Activated T-helper 9 cell treated with anti-CD3 and anti-CD28 coated beads, Interleukin-2, amount 50 U/mL, for 16 hours (primary cell): ENCODE results near the gene KLF13.
A peak's percentile ranks its signal among the peaks of the same experiment; 100 is the strongest.
"Not testable (repeated sequence)": the region's sequence is repeated elsewhere in the genome, so short reads cannot be mapped to it uniquely, and the experiment has no call there.

ENCODE experiments used
- DNase-seq: peaks from one replicate; pipeline ENCODE4 v3.0.0-alpha.2; 2020; ENCODE audit warnings: low read depth

The KLF13 gene

GRCh38 chr15:31345606-31346366 lies 19.2 kb downstream of the KLF13 start:
- DNase-seq: no peak

DNA sequence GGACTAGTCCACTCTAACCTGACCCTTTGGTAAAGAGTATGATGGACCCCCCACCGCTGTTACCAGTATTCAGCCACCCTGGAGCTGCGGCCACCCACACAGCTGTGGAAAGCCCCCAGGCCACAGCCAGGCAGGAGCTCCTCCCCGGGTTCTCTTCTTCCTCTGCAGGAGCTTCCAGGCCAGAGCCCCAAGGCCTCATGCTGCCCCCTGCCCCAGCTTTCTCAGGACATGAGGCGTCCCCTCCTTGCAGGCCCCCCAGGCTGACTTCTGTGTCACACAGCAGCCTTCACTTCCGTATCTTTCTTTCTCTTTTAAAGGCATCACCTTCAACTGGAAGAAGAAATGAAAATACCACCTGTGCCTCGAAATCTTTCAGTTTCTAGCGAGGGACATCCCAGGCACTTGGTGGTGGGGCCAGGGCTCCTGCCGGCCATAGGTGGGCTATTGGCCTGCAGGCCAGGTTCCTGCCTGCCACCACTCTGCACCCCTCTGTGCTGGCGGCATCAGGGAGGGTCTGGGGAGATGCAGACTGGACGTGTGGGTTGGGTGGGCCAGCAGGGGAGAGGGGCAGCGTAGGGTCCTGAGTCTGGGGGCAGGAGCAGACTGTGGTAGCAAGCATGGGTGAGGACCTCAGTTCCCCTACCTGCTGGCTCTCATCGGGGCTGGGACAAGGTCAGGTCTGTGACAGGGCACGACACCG lies 19.9 kb downstream of the KLF13 start:
- no peak for DNase-seq

GRCh38 chr15:31347067-31347975 lies 20.7 kb downstream of the KLF13 start:
- DNase-seq: peak; percentile 64

- DNase-seq: no peak
Observed at GRCh38 chr15:31347981-31348803, 21.6 kb downstream of the KLF13 start.

DNA sequence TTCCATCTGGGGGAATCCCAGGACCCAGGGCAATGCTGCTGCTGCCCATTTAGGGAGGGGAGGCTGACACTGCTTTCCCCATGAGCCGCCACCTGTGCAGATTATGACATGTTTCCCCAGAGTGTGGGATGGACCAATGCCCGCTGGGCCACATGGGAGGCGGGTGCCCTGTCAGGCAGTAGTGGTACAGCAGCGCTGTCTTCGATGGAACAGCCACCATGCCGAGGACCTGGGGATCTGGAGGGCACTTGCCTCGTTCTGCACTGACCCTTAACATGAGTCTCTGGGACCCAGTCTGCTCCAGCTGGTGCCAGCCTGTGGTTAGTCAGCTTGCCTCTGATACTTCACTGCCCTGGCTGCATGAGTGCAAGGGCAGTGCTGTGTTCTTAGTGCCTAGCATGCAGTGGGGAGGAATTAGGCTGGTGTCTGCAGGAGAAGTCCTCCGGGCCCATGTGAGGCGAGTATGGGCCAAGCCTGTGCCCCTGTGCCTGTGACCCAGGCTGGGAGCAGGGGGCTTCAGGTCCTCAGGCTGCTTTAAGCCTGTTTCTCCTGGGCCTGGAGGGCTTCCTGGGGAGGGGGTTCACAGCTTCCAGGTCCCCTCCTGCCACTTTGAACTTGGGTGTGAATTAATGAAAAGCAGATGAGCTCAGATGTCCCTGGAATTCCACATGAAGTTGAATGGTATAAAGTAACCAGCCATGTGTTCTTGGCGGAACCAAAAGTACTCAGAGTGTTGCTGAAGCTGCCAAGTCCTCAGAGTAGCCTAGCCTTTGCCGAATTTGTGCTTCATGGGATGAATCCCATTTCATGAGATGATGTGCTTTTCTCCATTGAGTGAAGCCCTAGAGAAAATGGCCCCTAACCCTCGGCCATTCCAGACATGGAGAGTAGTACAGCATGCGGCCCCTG lies 22.9 kb downstream of the KLF13 start:
- no peak for DNase-seq

DNA sequence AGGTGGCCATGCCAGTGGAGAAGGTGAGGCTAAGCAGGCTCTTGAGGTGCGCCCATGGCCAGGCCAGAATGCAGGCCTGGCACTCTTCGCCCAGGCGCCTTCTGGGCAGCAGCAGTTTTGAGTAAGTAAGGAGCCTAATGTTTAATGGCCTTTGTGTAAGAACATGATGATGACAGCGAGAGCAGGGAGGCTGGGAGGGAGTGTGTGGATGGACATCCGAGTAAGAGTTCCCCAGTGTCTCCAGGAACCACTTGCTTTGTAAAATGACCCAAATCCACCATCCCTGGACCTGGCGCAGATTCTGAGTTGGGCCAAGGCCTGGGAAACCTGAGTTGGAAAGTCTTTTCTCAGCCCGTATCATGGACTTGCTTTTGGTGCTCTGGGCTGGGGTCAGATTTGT lies 24.1 kb downstream of the KLF13 start:
- no peak for DNase-seq

DNA sequence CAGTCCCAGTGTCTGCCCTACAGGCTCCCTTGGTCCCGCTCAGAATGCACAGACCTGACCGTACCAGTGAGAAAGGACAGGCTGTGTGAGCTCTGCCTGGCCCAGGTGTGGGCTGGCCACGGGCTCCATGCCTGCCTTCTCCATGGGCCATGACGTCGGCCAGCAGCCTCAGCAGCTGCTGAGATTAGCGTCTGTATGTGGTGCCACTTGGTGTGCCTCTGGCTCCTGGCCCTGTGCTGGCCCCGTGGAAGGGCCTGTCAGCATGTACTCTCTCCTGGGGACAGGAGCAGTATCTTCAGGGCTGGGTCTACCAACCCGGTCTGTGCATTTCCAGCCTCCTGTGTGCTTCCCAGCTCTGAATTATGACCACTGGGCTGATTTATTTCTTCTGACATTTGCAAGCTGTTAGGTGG lies 25.7 kb downstream of the KLF13 start:
- DNase-seq: no peak

DNA sequence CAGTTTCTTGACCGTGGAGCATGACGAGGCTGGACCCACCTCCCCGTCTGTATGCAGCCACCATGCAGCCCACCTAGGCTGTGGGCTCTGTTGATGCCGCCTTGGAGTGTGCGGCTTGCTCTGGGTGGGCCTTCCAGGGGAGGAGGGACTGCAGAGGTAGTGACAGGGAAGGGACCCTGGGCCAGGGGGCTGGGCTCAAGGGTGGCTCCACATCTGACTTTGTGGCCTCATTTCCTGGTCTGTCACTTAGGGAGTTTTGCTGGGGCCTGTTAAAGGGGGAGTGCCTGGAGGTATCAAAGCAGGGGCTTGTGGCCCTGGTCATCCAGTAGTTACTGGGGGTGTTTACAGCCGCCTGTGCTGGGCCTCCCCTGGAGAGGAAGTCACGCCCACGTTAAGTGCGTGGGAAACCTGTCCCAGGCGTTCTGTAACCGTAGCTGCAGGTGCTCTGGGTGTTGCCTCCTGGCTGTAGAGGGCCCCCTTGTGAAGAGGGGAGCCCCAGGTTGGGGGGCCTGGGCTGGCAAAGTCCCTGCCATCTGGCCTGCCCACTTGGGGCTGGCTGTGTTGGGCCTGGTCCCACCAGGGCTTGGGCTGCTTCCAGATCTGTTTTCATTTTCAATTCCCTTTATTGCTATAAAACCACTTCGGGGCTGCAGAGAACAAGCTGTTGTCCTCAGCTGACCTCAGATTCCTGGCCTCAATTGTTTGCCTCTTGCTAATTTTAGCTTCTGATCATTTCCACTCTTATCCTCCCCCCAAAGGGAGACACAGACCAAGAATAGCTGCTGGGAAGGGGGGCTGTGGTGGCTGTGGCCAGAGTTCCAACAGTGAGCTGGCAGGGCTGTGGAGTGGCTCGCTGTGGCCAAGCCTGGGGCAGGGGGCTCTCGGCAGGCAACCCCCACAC lies 26.5 kb downstream of the KLF13 start:
- DNase-seq: no peak

- no peak for DNase-seq
Observed at GRCh38 chr15:31353931-31354330, 27.3 kb downstream of the KLF13 start.

GRCh38 chr15:31356097-31356496 lies 29.5 kb downstream of the KLF13 start:
- DNase-seq: not testable (repeated sequence)

GRCh38 chr15:31357148-31357547 lies 30.5 kb downstream of the KLF13 start:
- no peak for DNase-seq

DNA sequence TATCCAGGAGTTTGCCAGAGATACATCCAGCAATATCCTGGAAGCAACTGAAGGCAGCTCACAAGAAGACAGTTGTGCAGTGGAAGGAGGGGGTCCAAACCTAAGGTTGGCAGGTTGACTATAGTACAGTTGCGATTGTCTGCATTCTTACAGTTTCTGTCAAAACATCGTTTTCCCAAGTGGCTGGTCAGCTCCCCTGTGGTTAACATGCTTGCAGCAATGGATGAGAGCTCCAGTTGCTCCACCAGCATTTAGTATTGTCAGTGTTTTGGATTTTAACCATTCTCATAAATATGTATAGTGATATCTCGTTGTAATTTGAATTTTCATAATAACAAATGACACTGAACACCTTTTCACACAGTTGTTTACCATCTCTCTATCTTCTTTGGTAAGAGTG lies 31.5 kb downstream of the KLF13 start:
- DNase-seq: no peak

DNA sequence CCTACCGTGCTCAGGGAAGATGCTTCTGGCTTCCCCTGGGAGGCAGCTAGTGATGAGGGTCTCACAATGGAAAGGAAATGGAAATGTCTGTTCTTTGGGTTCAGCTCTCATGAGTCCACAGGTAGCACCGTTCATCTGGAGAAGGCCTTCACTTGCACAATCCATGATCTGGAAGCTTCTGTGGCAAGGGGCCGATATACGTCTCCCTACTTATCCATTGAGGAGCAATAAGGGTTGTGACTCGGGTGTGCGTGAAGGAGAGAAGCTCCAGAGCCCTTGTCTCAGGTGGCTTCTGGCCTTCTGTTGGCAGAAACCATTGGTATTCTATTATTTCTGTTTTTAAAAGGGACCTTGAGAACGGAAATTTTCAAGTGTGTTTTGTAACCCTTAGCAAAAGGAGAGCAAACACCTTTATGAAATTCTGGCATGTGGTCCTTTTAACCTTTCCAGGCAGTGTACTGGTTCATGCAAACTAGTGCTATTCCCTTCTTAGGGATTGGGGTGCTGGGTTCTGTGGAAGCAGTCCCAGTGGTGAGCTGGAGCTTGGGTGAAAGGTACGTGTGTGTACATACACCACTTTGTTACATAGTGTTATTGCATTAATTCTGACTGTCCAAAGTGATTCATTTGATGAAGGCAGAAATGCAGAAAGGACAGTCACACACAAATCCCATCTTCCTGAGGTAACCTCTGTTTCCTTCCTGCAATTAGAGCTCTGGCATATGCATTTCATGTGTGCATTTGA lies 32.5 kb downstream of the KLF13 start:
- no peak for DNase-seq

GRCh38 chr15:31359702-31360111 lies 33.1 kb downstream of the KLF13 start:
- DNase-seq: no peak

DNA sequence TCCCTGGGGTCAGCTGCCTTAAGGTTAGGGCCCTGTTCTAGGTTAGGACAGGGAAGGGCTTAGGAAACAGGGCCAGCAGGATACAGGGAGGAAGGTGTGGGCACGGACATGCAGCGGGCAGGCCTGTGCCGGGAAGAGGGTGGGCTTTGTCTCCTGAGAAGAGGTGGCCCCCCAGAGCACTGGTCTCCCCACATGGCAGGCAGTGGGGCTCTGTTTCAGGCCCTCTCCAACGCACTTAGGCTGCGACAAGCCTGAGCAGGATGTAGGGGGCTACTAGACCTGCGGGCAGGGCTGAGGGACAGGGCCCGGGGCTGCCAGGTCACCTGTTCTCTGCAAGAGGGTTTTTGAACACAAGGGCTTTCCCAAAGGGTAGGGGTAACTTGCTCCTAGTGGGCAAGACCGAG lies 33.5 kb downstream of the KLF13 start:
- DNase-seq: no peak

GRCh38 chr15:31360843-31361763 lies 34.5 kb downstream of the KLF13 start:
- no peak for DNase-seq

DNA sequence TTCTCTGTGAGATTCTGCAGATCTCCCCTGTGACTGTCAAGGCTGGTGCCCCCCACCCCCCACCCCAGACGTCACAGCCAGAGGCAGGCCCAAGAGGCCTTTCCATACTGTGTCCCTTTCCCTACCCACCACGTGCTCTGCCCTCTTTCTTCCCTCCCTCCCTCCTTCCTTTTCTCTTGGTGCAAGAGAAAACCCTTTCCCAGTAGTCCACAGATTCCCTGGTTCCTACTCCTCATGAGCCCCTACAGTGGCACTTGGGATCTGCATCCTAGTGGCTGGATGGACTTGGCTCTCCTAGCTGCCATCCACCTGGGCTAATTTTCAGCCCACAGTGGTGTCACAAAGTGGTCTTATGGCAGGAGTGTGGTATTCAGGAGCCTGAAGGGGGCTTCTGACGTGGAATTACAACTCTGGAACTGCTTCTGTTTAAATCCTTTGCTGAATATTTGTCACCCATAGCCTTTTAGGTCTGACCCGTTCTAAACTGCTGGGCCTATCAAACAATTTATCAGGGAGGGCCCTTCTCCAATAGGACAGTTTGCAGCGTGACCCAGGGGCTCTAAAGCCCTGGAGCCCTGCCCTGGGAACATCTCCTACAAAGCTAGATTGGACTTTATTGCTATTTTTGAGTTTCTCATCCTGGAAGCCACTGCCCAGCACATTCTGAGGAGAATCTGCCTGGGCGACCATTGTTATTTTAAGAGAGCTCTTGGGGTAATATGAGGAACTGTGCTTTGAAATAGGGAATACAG lies 35.3 kb downstream of the KLF13 start:
- no peak for DNase-seq
